Astrocyte of the spinal cord (primary cell): ENCODE results near the gene SGIP1.

ENCODE experiments used
- DNase-seq: peaks from one replicate; pipeline ENCODE4 v3.0.0; 2011; ENCODE audit warnings: low read depth, low spot score
- H3K4me3 ChIP-seq: 2 replicates; pipeline ENCODE4 v1.5.1; 2011; ENCODE audit warnings: low read depth, mild to moderate bottlenecking, low read length, moderate library complexity
- in situ Hi-C: cut with HindIII; loops from 2 replicates; pipeline ENCODE4 v1.10.0; 2017; ENCODE audit warnings: low sequenced_read_pairs
- TF ChIP-seq, protein P1 (sequence below): IDR thresholded peaks from 2 replicates; pipeline ENCODE4 v1.5.1; 2012; ENCODE audit warnings: low read depth, mild to moderate bottlenecking, low read length, inconsistent platforms

The SGIP1 gene

DNA sequence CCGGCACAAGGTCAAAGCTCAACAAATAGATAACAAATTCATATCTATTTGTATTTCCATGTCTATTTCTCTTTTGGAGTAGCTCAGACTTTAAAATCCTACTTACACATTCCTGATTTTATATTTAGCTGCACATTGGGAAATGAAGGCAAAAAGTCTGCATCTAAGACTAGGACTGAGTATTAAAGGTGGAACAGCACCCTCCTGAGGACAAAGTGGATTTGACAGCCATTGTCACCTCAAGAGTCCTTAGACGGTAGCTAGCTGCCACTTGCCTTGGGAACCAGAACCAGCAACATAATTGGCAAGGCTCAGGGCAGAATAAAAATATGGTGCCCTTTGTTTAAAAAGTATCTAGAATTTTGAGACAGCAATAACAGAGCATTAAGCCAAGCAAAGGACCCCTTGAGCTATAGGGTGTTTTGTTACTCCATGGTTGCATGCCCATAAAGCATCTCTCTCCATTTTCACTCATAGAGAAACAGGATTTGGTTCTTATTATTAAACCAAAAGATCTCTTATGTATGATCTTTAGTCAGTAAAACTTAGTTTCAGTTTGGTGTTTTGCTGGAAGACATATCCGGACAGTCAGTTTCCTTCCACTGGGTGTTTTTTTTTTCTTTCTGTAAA, 30.0 kb upstream of the SGIP1 start:
- DNase-seq = peak; percentile 69
- no peak overlapping the region for H3K4me3 ChIP-seq
- in situ Hi-C loops = no loop called here
- TF ChIP-seq, protein P1, sequence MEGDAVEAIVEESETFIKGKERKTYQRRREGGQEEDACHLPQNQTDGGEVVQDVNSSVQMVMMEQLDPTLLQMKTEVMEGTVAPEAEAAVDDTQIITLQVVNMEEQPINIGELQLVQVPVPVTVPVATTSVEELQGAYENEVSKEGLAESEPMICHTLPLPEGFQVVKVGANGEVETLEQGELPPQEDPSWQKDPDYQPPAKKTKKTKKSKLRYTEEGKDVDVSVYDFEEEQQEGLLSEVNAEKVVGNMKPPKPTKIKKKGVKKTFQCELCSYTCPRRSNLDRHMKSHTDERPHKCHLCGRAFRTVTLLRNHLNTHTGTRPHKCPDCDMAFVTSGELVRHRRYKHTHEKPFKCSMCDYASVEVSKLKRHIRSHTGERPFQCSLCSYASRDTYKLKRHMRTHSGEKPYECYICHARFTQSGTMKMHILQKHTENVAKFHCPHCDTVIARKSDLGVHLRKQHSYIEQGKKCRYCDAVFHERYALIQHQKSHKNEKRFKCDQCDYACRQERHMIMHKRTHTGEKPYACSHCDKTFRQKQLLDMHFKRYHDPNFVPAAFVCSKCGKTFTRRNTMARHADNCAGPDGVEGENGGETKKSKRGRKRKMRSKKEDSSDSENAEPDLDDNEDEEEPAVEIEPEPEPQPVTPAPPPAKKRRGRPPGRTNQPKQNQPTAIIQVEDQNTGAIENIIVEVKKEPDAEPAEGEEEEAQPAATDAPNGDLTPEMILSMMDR = peak; percentile 75

DNA sequence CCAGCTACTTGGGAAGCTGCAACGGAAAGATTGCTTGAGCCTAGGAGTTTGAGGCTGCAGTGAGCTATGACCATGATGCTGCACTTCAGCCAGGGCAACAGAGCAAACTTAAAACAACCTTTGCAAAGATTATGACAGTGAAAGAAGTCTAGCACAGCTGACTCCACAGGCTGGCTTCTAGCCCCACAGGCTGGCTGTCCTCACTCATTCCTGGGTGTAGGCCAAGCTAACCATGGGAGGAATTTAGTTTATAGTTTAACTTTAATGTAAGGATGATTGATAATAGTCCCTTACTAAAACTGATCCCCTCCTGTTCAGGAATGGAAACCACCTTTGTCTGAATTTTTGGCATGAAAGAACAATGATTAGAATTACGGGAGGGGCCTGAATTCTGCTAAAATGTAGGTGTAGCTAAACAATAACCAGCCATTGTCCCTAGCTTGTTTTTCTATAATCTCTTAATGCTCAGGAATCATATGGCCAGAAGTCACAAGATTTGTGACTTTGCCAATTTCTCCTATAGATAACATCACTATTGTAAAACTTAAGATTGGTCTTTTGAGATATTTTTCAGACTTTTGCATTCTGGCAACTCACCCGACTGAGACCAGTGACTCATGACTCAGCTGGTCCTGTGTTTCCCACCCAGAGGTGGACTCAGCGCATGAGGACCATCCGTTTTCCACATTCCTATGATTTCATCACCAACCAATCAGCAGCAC, 28.1 kb upstream of the SGIP1 start:
- H3K4me3 ChIP-seq = no peak overlapping the region
- in situ Hi-C loops = no loop called here
- TF ChIP-seq, protein P1 = no peak
- DNase-seq = peak; percentile 81

DNA sequence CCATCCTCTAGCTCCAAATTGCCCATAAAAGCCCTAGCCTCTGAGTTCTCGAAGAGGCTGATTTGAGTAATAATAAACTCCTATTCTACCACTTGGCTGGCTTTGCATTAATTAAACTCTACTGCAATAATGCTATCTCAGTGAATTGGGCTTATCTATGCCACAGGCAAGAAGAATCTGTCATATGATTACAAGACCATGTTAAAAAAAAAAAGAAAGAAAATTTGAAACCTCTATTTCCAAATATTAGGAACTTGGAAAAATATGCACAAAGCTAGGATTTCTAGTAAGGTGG, 27.6 kb upstream of the SGIP1 start:
- no peak overlapping the region for H3K4me3 ChIP-seq
- in situ Hi-C loops = no loop called here
- TF ChIP-seq, protein P1 = no peak
- no peak for DNase-seq

DNA sequence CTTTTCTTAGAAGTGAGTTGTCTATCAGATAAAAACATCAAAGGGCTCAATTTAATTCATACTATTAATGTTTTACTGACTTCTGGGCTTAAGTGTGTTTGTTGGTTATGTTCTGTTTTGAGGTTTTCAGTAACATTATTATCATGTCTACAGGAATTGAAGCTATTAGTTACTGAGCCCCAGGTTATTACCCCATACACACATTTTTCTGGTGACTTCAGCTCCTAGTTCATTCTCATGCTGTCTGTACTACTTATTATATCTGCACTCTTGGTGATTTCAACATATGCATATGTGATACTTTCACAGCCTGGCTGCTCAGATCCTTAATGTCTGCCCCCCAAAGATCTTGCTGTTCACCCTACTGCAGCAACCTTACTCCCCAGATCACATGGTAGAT, 27.0 kb upstream of the SGIP1 start:
- no peak overlapping the region for H3K4me3 ChIP-seq
- TF ChIP-seq, protein P1 = no peak
- no peak for DNase-seq
- in situ Hi-C loops = no loop called here

DNA sequence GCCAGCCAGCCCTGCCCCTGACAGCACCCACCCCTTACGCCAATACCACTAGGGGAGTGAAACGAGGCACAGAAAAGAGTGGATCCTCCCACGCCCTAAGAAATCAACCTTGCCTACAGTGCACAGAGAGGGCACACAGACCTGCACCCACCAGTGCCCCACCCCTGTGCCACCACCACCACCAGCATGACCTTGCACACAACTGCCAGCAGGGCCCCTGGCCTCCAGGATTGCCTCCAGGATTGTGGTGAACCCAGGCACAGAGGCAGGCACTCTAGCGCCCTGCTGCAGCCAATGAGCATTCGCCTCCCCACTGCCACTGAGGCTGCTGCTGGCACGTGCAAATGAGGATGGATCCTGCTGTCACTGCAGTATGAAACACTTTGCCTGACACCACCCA, 23.5 kb upstream of the SGIP1 start:
- DNase-seq = no peak
- in situ Hi-C loops = no loop called here
- no peak overlapping the region for H3K4me3 ChIP-seq
- TF ChIP-seq, protein P1 = no peak

DNA sequence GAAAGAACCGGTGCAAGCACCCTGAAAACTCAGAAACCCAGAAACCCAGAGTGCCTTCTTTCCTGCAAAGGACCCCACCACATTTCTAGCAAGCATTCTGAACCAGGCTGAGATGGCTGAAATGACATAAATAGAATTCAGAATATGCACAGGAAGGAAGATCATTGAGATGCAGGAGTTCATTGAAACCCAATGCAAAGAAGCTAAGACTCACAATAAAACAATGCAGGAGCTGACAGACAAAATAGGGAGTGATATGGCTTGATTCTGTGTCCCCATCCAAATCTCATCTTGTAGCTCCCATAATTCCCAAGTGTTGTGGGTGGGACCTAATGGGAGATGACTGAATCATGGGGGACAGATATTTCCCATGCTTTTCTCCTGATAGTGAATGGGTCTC, 22.8 kb upstream of the SGIP1 start:
- no peak for DNase-seq
- in situ Hi-C loops = no loop called here

More for the DNA sequence above, 22.8 kb upstream of the SGIP1 start:
- TF ChIP-seq, protein P1 = no peak
- no peak overlapping the region for H3K4me3 ChIP-seq
